HG02588 (cell line): ENCODE data around the gene TJP3.

ENCODE experiments used
- ATAC-seq: cut with Tn5 transposase; IDR thresholded peaks from one replicate; pipeline ENCODE4 v1.9.1; 2021; ENCODE audit warnings: mild to moderate bottlenecking, moderate library complexity; ENCODE audit not compliant: unreplicated experiment

Gene TJP3

GRCh38 chr19:3712663-3713611 is 4.8 kb downstream of the TJP3 start:
- no peak for ATAC-seq

DNA sequence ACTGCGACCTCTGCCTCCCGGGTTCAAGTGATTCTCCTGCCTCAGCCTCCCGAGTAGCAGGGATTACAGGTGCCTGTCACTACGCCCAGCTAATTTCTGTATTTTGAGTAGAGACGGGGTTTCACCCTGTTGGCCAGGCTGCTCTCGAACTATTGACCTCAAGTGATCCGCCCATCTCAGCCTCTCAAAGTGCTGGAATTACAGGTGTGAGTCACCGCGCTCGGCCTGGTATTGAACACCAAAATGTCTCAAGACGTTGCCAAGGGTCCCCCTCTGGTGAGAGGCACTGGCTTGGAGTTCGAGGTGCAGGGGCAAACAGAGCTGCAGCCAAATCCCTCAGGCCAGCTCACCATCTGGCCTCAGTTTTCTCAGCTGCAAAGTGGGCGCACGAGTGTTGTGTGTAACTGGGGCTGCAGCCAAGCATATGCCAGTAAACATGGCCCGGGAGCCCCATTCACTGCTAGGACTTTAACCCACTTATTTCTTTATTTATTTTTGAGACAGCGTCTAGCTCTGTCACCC is 8.0 kb downstream of the TJP3 start:
- no peak for ATAC-seq

GRCh38 chr19:3719868-3720267 is 11.7 kb downstream of the TJP3 start:
- no peak for ATAC-seq

DNA sequence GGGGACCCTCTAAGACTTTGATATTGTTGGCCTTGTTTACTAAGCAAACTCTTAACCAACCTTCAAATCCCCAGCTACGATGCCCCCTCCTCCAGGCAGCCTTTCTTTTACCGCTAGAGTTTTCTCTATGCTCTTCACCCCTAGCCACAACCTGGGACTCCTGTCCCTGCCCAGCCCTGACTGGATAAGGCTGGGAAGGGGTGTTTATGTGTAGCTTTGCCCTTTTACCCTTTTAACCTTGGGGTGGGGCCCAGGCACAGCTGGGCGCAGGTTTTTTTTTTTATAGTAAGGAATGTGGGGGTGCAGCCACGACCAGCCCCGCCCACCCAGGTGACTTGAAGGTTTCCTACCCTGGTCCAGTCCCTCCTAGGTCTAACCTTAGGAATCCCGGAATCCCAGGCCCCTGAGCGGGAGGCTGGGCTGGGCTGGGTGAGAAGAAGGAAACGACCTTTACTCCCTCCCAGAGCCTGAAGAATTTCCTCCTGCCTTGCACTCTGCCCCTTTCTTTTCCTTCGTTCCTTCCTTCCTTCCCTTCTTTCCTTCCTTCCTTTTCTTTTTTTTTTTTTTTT is 12.2 kb downstream of the TJP3 start:
- no peak for ATAC-seq

- ATAC-seq: no peak
These were observed 13.1 kb downstream of the TJP3 start for GRCh38 chr19:3721131-3721886.

- ATAC-seq: no peak
These were observed 13.8 kb downstream of the TJP3 start for GRCh38 chr19:3721887-3722442.

- no peak for ATAC-seq
These were observed 14.4 kb downstream of the TJP3 start for GRCh38 chr19:3722443-3723109.

GRCh38 chr19:3723110-3723488 is 14.9 kb downstream of the TJP3 start:
- no peak for ATAC-seq

- ATAC-seq: no peak
These were observed 15.7 kb downstream of the TJP3 start for GRCh38 chr19:3723883-3724282.

DNA sequence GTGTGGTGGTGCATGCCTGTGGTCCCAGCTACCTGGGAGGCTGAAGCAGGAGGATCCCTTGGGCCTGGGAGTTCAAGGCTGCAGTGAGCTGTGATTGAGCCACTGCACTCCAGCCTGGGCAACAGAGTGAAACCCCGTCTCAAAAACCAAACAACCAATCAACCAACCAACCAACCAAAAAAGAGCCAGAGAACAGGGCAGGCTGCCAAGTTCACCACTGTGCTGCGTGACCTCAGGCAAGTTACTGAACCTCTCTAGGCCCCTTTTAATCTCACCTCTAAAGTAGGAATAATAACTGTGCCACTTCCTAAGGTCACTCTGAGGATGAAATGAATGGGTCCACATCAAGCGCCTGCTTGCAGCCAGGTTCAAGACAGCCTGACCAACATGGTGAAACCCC is 16.9 kb downstream of the TJP3 start:
- no peak for ATAC-seq

DNA sequence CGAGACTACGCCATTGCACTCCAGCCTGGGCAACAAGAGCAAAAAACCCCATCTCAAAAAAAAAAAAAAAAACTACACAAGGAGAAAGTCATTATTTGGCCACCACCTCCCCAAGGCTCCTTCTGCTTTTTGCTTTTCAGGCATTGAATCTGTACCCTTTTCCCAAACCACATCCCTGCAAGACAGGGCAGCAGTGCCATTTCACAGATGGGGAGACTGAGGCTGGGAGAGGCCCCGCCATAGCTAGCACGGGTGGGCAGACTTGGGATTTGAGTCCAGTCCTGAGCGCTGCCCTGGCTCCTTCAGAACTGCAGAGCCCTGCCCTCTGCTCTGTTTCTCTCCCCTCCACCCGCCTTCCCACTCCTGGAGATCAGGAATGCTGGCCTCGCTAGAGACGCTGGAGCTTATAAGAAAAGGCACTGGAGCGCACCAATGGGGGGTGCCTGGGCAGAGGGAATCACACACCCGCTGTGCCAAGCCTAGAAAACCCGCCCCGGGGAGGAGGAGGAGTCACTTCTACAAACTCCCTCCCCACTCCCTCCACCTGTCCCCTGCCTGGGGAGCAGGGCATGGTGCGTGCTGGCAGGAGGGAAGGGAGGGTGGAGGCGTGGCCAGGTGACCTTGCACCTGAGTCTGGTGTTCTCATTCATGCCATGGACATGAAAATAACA is 17.6 kb downstream of the TJP3 start:
- ATAC-seq: no peak

- no peak for ATAC-seq
These were observed 22.3 kb downstream of the TJP3 start for GRCh38 chr19:3730457-3730958.

- no peak for ATAC-seq
These were observed 23.9 kb downstream of the TJP3 start for GRCh38 chr19:3732108-3732507.

- no peak for ATAC-seq
These were observed 25.5 kb downstream of the TJP3 start for GRCh38 chr19:3733549-3734309.

- no peak for ATAC-seq
These were observed 26.1 kb downstream of the TJP3 start for GRCh38 chr19:3734310-3734600.

DNA sequence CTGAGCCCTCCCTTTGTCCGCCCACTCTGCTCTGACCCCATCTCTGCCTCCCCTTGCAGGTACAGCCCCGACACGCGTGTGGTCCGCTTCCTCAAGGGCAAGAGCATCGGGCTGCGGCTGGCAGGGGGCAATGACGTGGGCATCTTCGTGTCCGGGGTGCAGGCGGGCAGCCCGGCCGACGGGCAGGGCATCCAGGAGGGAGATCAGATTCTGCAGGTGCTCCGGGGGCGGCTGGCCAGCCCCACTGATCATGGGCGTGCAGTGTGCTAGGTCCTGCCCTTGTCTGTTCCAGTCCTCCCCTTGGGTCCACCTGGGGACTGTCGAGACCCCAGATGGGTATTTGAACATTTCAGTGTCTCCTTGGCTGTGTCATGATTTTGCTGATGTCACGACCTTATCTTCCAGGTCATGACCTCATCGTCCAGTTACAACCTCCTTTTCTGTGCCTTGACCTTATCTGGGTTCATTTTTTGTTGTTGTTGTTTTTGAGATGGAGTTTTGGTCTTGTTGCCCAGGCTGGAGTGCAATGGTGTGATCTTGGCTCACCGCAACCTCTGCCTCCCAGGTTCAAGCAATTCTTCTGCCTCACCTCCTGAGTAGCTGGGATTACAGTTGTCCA is 28.0 kb downstream of the TJP3 start:
- ATAC-seq: no peak

- ATAC-seq: no peak
These were observed 29.5 kb downstream of the TJP3 start for GRCh38 chr19:3737487-3738205.

DNA sequence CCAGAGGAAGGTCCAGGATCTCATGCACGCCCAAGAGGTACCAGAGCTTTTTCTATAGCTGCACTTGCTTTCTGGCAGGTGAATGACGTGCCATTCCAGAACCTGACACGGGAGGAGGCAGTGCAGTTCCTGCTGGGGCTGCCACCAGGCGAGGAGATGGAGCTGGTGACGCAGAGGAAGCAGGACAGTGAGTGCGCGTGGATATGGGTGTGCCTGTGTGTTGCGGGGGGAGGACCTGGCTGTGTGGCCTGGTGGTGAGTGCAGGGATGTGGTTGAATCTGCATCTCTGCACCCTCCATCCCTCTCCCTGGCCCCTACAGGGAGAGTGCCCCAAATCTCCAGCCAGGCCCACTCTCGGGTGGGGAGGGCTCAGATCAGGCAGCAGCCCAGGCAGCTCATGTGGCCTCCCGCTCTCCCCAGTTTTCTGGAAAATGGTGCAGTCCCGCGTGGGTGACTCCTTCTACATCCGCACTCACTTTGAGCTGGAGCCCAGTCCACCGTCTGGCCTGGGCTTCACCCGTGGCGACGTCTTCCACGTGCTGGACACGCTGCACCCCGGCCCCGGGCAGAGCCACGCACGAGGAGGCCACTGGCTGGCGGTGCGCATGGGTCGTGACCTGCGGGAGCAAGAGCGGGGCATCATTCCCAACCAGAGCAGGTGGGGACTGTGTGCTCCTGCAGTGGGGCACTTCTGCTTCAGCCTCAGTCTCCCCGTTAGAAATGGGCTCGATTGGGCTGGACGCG is 30.5 kb downstream of the TJP3 start:
- ATAC-seq: no peak
